HG02642 (cell line): Measurements from ENCODE around the gene PGR.

Experiments used
- ATAC-seq: cut with Tn5 transposase; IDR thresholded peaks from one replicate; pipeline ENCODE4 v1.9.1; 2021; ENCODE audit warnings: mild to moderate bottlenecking; ENCODE audit not compliant: unreplicated experiment, poor library complexity

PGR gene

DNA sequence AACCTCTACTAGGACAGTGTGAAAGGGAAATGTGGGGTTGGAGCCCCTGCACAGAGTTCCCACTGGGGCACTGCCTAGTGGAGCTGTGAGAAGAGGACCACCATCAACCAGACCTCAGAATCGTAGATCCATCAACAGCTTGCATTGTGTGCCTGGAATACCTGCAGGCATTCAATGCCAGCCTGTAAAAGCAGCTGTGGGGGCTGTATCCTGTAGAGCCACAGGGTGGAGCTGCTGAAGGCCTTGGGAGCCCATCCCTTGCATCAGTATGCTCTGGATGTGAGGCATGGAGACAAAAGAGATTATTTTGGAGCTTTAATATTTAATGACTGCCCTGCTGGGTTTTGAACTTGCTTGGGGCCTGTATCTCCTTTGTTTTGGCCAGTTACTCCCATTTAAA lies 46.3 kb downstream of the PGR start:
- no peak for ATAC-seq

DNA sequence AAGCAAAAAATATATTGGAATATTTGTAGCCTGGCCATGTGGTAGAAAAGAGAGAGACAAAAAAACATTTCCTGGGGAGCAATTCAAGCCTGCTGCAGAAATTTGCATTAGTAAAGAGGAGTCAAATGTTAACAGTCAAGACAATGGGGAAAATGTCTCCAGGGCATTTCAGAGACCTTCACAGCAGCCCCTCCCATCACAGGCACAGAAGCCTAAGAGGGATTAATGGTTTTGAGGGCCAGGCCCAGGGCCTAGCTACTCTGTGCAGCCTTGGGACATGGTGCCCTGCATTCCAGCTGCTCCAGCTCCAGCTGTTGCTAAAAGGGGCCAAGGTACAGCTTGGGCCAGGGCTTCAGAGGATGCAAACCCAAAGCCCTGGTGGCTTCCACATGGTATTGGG lies 46.8 kb downstream of the PGR start:
- ATAC-seq = no peak

GRCh38 chr11:101063706-101064105 lies 65.9 kb downstream of the PGR start:
- no peak for ATAC-seq

GRCh38 chr11:101061606-101062005 lies 68.0 kb downstream of the PGR start:
- ATAC-seq = no peak

DNA sequence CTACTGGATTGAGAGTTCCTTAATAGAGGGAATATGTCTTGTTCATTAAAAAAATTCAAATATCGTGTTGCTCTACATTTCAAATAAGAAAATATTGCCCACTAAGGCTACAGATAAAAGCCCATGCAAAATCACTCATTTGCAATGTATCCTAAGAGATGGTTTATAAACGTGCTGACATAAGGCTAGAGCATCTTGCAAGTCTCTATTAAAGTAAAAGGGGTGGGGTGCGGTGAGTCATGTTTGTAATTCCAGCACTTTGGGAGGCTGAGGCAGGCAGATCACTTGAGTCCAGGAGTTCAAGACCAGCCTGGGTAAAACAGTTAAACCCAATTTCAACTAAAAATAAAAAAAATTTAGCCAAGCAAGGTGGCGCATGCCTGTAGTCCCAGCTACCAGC lies 70.3 kb downstream of the PGR start:
- ATAC-seq = no peak

DNA sequence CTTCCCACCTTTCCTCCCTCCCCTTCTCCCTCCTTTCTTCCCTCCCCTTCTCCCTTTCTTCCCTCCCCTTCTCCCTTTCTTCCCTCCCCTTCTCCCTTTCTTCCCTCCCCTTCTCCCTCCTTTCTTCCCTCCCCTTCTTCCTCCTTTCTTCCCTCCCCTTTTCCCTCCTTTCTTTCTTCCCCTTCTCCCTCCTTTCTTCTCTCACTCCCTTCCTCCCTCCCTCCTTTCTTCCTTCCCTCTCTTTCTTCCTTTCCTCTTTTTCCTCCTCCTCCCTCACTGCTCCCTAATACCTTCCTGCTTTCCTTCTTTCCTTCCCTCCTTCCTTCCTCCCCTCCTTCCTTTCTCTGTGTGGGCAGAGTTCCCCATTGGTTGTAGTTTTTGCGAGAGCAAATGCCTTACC lies 76.1 kb downstream of the PGR start:
- no peak for ATAC-seq

DNA sequence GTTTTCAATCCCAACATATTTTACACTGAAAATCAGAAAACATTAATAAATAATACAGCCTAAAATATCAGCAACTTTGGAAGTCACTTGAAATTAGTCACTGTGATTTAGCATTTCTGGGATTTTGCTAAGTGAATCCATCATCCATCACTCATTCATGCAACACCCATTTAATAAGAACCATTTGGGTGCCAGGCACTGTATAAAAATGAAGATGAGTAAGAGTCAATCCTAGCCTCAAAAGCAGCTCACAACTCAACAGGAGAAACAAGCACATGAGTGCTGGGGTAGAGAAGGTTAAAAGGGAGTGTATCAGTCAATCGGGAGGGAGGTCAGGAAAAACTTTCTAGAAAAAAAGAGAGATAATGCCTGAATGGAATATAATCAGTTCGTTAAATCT lies 77.9 kb downstream of the PGR start:
- no peak for ATAC-seq

- no peak for ATAC-seq
Measured at GRCh38 chr11:101049813-101050212, 79.8 kb downstream of the PGR start.

DNA sequence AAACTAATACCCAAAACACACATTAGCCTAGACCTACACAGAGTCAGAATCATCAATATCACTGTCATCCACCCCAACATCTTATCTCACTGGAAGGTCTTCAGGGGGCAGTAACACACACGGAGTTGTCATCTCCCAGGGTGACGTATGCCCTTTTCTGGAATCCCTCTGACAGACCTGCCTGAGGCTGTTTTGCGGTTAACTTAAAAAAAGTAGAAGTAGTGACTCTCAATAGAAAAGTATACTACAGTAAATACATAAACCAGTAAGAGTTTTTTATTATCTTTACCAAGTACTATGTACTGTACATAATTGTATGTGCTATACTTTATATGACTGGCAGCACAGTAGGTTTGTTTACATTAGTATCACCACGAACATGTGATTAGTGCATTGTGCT lies 80.5 kb downstream of the PGR start:
- no peak for ATAC-seq

DNA sequence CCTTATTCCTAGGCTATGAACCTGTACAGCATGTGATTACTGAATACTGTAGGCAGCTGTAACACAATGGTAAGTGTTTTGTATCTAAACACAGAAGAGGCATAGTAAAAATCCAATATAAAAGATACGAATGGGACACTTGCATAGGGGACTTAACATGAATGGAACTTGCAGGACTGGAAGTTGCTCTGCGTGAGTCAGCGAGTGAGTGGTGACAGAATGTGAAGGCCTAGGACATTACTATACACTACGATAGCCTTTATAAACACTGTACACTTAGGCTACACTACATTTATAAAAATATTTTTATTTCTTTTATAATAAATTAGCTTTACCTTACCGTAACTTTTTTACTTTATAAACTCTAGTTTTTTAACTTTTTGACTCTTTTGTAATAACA lies 81.1 kb downstream of the PGR start:
- ATAC-seq = no peak

DNA sequence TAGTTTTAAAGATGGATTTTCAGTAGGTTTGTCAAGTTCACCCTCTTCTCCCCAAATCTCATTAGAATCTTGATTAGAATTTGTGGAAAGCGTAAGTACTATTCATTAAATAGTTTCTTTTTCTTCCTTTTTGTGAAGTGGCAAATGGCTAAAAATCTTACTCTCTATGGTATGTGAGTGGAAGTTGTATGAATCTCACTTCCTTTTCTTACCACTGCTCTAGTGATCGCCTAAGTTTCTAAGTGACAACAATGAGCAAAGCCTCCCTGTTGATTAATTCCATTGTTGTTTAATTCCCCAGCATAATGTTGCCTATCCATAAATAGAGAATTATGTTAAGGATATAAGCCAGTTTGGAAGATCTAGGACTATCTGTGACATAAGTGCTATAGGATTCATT lies 82.7 kb downstream of the PGR start:
- ATAC-seq = no peak

- no peak for ATAC-seq
Measured at GRCh38 chr11:101045415-101045814, 84.2 kb downstream of the PGR start.

- no peak for ATAC-seq
Measured at GRCh38 chr11:101043940-101044339, 85.7 kb downstream of the PGR start.

- ATAC-seq = no peak
Measured at GRCh38 chr11:101035872-101036271, 93.7 kb downstream of the PGR start.

DNA sequence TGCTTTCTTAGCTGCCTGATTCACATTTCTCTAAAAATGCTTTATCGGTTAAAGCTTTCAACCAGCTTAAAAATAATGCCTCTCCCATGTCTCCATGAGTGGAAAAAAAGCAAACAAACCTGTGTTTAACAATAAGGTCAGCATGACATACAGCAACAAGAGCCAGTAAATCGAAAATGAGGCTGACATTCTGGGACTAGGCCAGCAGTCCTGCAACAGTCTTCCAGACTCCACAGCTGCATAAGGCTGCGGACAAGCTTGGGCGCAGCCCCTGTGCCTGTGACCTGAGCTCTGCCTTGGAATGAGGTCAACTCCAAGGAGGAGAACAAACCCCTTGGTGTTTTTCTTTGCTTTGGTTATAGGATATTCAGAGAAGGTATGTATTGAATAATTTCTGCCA lies 95.5 kb downstream of the PGR start:
- ATAC-seq = no peak

DNA sequence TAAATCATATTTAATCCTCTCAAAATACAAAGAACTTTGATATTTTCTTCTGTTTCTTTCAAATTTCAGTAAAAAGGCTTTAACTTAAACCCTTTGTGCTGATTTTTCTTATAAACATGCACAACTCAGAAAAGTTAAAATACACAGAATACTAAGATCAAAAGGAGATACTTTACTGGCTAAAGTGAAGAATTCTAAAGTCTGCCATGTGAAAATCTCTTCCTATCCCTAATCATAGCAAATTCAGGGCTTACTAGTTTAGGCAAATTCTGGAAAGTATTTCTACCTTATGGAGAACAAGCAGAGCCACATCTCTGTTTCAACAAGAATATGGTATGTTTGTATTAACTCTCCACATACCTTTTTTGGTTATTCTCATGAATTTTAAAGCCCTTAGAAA lies 96.6 kb downstream of the PGR start:
- ATAC-seq = no peak

DNA sequence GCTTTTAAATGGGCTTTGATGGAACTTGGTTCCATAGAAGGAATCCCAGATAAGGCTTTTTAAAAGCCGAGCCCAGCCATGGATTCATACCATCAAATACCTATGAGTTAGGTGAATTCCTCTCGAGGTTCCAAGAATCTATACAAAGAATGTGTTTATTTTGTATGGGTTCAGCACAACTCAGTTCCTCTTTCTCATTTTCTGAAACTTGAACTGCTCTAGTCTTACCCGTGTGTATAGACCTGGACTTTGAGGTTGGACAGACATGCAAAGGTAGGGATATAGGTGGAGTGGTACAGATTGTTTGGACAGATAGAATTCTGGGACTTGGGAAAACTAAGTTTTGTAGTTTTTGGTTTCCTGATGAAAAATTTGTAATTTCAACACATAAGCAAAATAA lies 97.9 kb downstream of the PGR start:
- no peak for ATAC-seq

DNA sequence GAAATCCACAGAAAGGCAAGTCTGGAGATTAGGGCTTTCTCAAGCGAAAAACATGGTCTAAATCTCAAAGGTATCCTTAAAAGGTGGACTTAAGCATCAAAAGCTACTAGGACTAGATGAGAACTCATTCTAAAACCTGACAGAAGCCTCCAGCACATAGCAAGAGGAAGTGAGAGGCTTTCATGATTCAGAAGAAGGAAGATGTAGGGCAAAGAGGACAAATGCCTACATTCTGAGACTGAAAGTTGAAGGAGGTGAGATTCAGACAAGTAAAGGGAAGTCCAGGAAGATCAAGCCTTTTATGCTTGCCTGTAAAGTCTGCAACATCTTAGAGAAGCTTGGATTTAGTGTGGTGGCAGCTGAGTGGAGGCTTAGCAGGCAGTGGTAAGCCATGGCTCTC lies 98.9 kb downstream of the PGR start:
- ATAC-seq = no peak

DNA sequence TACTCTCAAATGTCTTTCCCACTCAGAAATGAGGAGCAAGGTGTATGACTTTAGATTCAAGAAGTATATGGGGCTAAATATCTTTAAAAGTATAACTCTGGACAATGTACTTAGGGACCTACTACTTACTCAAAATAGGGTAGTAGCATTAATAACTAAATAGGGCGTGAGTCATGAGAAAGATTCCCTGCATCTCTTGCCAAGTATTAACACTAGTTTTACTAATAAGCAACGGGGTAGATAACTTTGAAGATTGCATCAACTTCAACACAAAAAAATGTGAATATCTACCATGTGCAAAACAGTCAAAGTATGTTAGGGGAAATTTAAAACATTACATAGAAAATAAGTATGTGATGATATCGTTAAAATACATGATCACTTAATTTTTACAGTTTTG lies 99.6 kb downstream of the PGR start:
- ATAC-seq = no peak

DNA sequence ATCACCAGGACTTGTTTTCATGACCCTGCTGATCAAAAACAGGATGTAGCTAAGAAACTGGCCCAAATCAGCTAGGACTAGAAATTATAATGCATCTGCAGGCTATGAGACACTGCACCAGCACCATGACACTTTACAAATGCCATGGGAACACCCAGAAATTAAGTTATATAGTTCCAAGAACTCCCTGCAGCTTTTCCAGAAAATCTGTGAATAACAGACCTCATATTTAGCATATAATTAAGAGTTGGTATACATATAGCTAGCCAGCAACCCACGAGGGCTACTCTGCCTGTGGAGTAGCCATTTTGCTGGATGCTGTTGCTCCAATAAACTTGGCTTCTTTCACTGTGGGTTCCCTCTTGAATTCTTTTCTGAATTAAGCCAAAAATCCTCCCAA lies 101.0 kb downstream of the PGR start:
- no peak for ATAC-seq

DNA sequence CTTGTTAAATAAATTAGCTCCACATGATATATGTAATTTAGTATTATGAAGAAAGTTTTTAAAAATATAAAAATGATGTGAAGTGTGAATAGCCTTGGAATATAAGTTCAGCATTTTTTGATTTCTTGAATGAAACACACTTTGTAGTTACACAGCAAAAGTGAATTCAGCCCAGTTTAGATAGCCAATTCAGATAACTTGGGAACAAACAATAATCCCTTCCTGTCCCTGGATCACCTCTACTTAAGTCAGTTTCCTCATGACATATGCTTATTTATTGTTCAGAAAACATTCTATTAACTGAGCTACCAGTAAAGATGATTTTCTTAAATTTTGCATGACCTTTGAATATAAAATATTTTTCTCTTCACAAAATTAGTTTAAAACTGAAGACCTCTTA lies 107.4 kb downstream of the PGR start:
- no peak for ATAC-seq

DNA sequence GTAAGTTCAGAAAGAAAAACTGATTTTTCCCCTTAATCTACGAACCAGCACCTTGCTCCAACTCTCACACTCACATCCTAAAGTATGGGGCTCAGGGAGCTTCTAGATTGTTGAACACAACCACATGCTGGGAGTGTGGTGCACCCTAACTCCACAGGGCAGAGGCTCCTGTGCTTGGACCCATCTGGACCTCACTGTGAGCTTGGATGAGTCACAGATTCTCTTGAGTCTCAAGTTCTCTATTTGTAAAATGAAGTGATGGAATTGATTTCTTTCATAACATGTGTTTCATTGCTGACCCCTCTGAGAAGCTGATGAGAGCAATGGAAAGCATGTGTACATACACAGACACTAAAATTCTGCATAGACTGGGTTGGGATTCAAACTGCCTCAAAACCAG lies 109.7 kb downstream of the PGR start:
- no peak for ATAC-seq

GRCh38 chr11:101014600-101015285 lies 114.9 kb downstream of the PGR start:
- ATAC-seq = no peak
